ENCODE measurements around the gene RGS9.
A peak's percentile ranks its signal among the peaks of the same experiment; 100 is the strongest.
"Not testable (repeated sequence)": the region's sequence is repeated elsewhere in the genome, so short reads cannot be mapped to it uniquely, and the experiment has no call there.

RGS9 gene

DNA sequence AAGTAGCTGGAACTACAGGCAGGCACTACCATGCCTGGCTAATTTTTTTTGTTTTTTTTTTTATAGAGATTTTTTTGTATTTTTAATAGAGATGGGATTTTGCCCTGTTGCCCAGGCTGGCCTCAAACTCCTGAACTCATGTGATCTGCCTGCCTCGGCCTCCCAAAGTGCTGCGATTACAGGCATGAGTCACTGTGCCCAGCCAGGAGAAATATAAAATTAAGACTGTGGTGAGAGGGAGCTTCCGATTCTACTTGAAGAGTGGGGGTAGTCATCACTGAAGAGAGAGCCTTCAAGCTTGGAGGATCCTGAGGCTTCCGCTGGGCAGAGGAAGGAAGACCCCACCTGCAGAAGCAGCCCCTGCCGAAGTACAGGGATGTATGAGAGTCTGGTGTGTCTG is 34.4 kb upstream of the RGS9 start:
- H3K27ac Mint-ChIP-seq = no peak overlapping the region
- H3K36me3 Mint-ChIP-seq = no peaks in the 10 kb centered on the region
- DNase-seq (ENCODE audit: low spot score in 2 of 2) (no peak), ATAC-seq (ENCODE audit: low read depth) (no peak)
- H3K4me3 Mint-ChIP-seq = no peak overlapping the region
- peaks cover 2% of the 10 kb centered on the region for H3K27me3 Mint-ChIP-seq
- peaks cover 11% of the 10 kb centered on the region for H3K4me1 Mint-ChIP-seq
- H3K9me3 Mint-ChIP-seq = no peaks in the 10 kb centered on the region

DNA sequence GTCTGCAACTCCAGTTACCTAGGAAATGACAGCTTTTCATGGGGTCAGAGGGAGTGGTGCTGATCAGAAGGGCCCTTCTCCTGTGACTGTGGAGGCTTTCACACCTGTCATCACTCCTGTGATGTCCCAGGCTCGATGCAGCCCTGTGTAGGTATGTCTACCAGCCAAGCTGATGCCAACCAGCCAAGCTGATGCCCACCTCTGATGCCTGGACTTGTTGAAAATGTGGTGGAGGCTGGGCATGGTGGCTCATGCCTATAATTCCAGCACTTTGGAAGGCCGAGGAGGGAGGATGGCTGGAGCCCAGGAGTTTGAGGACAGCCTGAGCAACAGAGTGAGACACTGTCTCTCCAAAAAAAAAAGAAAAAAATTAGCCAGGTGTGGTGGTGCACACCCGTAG is 33.7 kb upstream of the RGS9 start:
- Mint-ChIP-seq H3K4me3 (no peak overlapping the region), H3K27me3 (peaks cover 3% of the 10 kb centered on the region), H3K36me3 (no peaks in the 10 kb centered on the region), H3K4me1 (peaks cover 11% of the 10 kb centered on the region), H3K9me3 (no peaks in the 10 kb centered on the region), H3K27ac (no peak overlapping the region)
- ATAC-seq (ENCODE audit: low read depth) (no peak), DNase-seq (ENCODE audit: low spot score in 2 of 2) (no peak)

DNA sequence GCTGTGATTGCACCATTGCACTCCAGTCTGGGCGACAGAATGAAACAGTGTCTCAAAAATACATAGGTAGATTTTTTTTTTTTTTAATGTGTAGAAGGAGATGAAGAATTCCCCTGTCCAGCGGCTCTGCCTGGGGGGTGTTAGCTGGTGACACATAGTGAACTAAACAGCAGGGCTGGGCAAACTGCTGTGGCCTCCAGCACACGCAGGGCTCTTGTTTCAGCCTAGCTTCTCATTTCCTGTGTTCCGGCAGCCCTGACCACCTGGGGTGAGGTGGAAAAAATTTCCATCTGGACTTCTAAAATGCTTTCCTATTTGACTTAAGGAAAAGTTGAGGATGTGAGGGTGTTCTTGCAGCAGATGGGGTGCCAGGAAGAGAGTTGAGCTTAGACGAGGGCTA is 33.3 kb upstream of the RGS9 start:
- no peak for DNase-seq (ENCODE audit: low spot score in 2 of 2)
- no peak overlapping the region for H3K4me3 Mint-ChIP-seq
- no peak overlapping the region for H3K27ac Mint-ChIP-seq
- no peaks in the 10 kb centered on the region for H3K9me3 Mint-ChIP-seq
- H3K27me3 Mint-ChIP-seq = peaks cover 3% of the 10 kb centered on the region
- H3K36me3 Mint-ChIP-seq = no peaks in the 10 kb centered on the region
- peaks cover 11% of the 10 kb centered on the region for H3K4me1 Mint-ChIP-seq
- no peak for ATAC-seq (ENCODE audit: low read depth)

DNA sequence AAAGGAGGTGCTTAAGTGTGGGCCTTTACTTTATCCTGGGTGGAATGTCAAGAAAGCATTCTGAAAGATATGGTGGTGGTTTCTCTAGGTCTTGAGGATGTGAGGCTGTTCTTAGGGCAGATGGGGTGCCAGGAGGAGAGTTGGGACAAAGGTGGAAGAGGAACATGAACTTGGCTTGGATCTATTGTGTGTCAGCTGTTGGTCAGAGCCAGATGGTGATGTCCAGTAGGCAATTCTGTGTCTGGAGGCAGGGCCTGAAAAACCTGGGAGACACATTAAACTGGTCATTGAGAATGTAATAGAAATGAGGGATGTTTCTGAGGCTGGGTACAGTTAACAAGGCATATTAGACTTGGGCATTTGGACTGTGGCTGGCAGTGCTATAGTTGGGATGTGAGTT is 32.6 kb upstream of the RGS9 start:
- peaks cover 11% of the 10 kb centered on the region for H3K4me1 Mint-ChIP-seq
- H3K27me3 Mint-ChIP-seq = peaks cover 6% of the 10 kb centered on the region
- peaks cover 3% of the 10 kb centered on the region for H3K9me3 Mint-ChIP-seq
- no peak for DNase-seq (ENCODE audit: low spot score in 2 of 2)
- no peaks in the 10 kb centered on the region for H3K36me3 Mint-ChIP-seq
- no peak for ATAC-seq (ENCODE audit: low read depth)
- H3K27ac Mint-ChIP-seq = no peak overlapping the region
- H3K4me3 Mint-ChIP-seq = no peak overlapping the region

DNA sequence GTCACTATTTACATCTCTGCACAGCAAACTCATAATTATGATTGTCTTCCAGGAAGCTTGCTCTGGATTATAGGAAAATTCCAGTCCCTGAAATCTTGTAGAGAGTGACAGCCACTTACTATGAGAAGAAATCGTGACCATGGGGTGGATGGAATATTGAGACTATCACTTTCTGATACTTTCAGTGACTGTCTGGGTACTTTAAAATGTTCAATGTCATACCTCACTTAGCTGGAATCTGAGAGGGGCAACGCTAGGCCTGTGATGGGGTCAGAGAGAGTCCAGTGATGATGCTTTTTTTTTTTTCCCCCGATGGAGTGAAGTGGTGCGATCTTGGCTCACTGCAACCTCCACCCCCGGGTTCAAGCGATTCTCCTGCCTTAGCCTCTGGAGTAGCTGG is 32.2 kb upstream of the RGS9 start:
- H3K9me3 Mint-ChIP-seq = peaks cover 3% of the 10 kb centered on the region
- H3K36me3 Mint-ChIP-seq = no peaks in the 10 kb centered on the region
- no peak overlapping the region for H3K27ac Mint-ChIP-seq
- peaks cover 8% of the 10 kb centered on the region for H3K4me1 Mint-ChIP-seq
- ATAC-seq (ENCODE audit: low read depth) (no peak), DNase-seq (ENCODE audit: low spot score in 2 of 2) (no peak)
- H3K4me3 Mint-ChIP-seq = no peak overlapping the region
- H3K27me3 Mint-ChIP-seq = peaks cover 8% of the 10 kb centered on the region

DNA sequence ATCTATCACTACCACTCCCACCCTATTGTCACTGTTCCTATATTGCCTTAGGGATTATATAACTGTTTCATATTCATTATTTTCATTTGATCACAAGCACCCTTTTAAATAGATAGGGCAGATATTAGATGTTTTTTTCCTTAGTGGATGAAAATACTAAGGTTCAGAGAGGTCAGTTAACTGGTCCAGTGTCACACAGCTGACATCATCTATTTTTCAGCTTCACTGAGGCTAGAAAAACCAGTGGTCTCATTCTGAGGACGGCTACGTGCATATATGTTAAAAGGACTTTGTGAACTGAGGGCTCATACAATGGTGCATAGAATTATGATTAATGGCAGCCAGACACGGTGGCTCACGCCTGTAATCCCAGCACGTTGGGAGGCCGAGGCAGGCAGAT is 29.0 kb upstream of the RGS9 start:
- ATAC-seq (ENCODE audit: low read depth) = no peak
- Mint-ChIP-seq H3K27me3 (peaks cover 8% of the 10 kb centered on the region), H3K4me1 (no peaks in the 10 kb centered on the region), H3K9me3 (peaks cover 3% of the 10 kb centered on the region), H3K36me3 (no peaks in the 10 kb centered on the region), H3K4me3 (no peak overlapping the region), H3K27ac (no peak overlapping the region)
- DNase-seq (ENCODE audit: low spot score in 2 of 2) = no peak

DNA sequence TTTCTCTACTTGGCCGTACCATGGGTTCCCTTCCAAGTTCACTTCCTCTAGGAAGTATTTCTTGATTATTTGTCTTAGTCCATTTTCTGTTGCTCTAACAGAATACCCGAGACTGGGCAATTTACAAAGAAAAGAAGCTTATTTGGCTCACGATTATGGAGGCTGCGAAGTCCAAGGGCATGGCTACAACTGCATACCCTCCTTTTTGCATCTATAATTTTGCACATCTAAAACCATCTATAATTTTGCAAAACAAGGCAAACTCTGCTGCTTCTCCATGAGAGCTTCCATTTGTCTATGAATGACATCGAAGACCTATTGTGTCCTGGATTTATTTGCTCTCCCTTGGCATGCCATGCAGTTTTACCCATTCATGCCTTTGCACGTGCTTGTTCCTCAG is 27.6 kb upstream of the RGS9 start:
- H3K27ac Mint-ChIP-seq = no peak overlapping the region
- H3K27me3 Mint-ChIP-seq = peaks cover 8% of the 10 kb centered on the region
- H3K4me1 Mint-ChIP-seq = no peaks in the 10 kb centered on the region
- ATAC-seq (ENCODE audit: low read depth) = no peak
- no peak overlapping the region for H3K4me3 Mint-ChIP-seq
- H3K9me3 Mint-ChIP-seq = peaks cover 3% of the 10 kb centered on the region
- DNase-seq (ENCODE audit: low spot score in 2 of 2) = no peak
- H3K36me3 Mint-ChIP-seq = no peaks in the 10 kb centered on the region

DNA sequence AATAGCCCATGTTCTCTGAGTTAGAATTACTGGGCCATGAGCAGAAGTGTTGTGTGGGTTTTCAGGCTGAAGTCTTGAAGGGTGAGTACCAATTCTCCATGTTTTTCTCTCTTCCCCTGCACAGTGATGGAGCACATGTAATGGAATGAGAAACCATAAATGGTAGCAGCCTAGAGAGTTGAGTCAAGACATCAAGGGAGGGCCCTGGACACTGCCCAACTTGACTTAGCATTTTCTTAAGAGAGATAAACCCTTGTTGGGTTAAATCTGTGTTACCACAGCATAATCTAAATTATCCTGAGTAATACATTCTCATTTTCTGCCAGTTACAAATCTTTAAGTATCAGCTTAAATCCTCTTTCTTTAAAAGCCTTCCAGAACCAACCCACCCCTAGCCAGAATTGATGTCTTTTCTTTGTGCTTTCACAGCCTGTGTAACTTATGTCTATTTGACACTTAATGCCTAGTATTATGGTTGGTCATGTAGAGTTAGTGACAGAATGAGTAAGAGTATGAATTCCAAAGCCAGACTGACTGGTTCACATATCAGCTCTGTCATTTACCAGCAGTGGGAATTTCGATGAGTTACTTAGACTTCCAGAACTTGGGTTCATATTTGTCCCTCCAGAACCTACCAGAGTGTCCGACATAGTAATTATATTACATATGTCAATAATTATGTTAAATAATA is 27.0 kb upstream of the RGS9 start:
- Mint-ChIP-seq H3K4me1 (no peaks in the 10 kb centered on the region), H3K36me3 (no peaks in the 10 kb centered on the region)
- ATAC-seq (ENCODE audit: low read depth) = no peak

DNA sequence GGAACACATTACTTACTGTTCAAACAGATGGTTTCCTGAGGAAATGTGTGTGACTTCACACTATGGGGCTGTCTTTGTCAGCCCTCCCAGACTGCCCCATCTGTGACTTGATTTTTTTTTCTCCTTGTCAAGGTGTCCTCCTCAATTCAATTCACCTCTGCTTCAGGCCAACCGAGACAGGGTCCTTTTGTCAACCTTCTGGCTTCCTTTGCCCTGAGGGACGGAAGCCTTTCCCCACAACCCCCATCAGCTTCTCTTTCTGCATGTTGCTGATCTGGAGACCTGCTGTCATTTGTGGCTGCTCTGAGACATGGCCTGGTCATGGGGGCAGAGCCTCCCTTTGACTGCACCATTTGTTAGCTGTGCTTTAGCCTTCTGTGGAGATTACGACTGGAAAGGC is 21.3 kb upstream of the RGS9 start:
- Mint-ChIP-seq H3K27ac (no peak overlapping the region), H3K27me3 (peaks cover 9% of the 10 kb centered on the region), H3K4me1 (peaks cover 3% of the 10 kb centered on the region), H3K4me3 (no peak overlapping the region), H3K9me3 (peaks cover 1% of the 10 kb centered on the region), H3K36me3 (no peaks in the 10 kb centered on the region)
- DNase-seq (ENCODE audit: low spot score in 2 of 2) (no peak), ATAC-seq (ENCODE audit: low read depth) (no peak)

More for the DNA sequence above, 27.0 kb upstream of the RGS9 start:
- Mint-ChIP-seq H3K27me3 (peaks cover 8% of the 10 kb centered on the region), H3K4me3 (no peak overlapping the region), H3K27ac (peak overlapping the region; percentile 25), H3K9me3 (peaks cover 3% of the 10 kb centered on the region)
- DNase-seq (ENCODE audit: low spot score in 2 of 2) = no peak

DNA sequence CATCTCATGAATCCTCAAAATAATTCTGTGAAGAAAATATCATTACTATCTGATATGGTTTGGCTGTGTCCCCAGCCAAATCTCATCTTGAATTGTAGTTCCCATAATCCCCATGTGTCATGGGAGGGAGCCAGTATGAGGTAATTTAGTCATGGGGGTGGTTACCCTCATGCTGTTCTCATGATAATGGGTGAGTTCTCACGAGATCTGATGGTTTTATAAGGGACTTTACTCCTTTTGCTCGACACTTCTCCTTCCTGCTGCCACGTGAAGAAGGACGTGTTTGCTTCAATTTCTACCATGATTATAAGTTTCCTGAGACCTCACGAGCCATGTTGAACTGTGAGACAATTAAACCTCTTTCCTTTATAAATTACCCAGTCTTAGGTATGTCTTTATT is 20.7 kb upstream of the RGS9 start:
- H3K27ac Mint-ChIP-seq; ATAC-seq (ENCODE audit: low read depth); H3K4me1 Mint-ChIP-seq; H3K9me3 Mint-ChIP-seq; H3K36me3 Mint-ChIP-seq; DNase-seq (ENCODE audit: low spot score in 2 of 2); H3K27me3 Mint-ChIP-seq; H3K4me3 Mint-ChIP-seq: not testable (repeated sequence)

DNA sequence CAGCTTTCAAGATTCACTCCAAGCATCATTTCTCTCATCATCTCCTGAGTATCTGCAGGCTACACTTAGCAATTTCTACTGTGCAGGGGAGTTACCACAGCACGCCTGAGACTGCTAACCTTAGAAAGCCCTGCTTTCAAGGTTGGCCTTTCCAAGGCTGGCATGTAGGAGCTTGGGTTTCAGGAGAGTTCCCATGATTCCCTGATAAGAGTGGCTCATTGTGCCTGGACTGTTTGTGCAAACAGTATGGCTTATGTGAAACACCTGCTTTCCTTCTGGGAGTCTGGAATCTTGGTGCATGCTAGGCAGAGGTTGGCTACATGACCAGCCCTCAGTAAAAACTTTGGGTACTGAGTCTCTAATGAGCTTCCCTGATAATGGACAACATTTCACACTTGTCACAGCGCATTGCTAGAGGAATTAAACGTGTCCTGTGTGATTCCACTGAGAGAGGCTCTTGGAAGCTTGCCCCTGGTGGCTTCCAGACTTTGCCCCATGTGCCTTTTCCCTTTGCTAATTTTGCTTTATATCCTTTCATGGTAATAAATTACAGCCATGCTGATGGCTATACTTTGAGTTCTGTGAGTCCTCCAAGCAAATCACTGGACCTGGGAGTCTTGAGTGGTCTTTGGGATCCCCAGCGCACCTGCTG is 19.7 kb upstream of the RGS9 start:
- ATAC-seq (ENCODE audit: low read depth) = no peak
- H3K4me1 Mint-ChIP-seq = peaks cover 9% of the 10 kb centered on the region
- H3K27me3 Mint-ChIP-seq = peaks cover 9% of the 10 kb centered on the region
- H3K27ac Mint-ChIP-seq = no peak overlapping the region
- peaks cover 1% of the 10 kb centered on the region for H3K9me3 Mint-ChIP-seq
- no peaks in the 10 kb centered on the region for H3K36me3 Mint-ChIP-seq
- DNase-seq (ENCODE audit: low spot score in 2 of 2) = no peak
- no peak overlapping the region for H3K4me3 Mint-ChIP-seq

DNA sequence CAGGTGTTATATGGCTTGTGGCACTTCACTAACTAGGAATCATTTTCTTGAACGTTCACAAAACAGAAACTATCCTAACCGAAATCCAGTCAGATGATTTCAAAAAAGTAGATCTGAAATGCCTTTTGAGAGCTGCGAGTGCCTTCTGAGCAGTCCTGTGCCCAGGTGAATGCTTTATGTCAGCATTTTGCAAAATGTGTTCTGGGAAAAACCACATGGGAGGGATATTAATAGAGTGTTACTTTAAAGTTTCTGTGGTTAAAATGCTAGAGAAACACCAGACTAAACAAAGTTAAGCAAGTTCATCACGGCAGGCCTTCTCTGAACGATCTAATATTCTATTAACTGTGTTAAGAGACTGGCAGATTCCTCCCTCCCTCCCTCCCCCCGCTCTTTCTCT is 15.8 kb upstream of the RGS9 start:
- Mint-ChIP-seq H3K9me3 (peaks cover 1% of the 10 kb centered on the region), H3K27ac (no peak overlapping the region), H3K27me3 (peaks cover 6% of the 10 kb centered on the region), H3K4me1 (peaks cover 12% of the 10 kb centered on the region), H3K36me3 (no peaks in the 10 kb centered on the region), H3K4me3 (no peak overlapping the region)
- ATAC-seq (ENCODE audit: low read depth) (no peak), DNase-seq (ENCODE audit: low spot score in 2 of 2) (no peak)

DNA sequence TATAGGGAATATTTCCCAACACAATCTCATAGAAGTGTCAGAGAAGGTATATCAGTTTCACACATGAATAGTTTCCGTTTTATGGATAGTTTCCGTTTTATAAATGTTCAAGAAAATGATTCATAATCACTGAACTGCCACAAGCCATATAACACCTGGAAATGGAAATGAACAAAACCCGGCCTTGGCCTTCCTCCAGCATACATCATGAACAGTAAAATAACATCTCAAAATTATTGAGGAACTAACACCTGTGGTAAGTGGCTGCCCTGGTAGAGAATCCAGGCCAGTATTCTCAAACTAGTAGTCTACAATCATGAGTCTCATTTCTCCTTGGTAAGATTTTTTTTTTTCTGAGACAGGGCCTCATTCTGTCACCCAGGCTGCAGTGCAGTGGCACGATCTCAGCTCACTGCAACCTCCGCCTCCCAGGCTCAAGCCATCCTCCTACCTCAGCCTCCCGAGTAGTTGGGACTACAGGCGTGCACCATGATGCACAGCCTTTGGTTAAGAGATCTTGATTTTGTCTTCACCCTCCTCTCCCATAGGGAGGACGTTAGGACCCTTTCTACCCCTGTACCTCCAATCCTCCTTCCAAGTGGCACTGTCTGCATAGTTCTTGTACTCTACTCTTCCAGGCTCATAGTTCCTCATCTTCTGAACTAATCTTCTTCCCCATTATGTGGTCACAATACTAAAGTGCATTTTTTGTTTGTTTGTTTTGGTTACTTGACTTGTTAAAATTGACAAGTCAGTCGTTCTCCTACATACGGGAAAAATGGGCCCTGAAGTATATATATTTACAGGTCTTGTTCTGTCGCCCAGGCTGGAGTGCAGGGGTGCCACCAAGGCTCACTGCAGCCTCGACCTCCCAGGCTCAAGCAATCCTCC is 15.0 kb upstream of the RGS9 start:
- H3K27ac Mint-ChIP-seq = peak overlapping the region; percentile 96
- ATAC-seq (ENCODE audit: low read depth) (peak; percentile 12), DNase-seq (ENCODE audit: low spot score in 2 of 2) (no peak)
- H3K9me3 Mint-ChIP-seq = no peaks in the 10 kb centered on the region
- H3K4me1 Mint-ChIP-seq = peaks cover 12% of the 10 kb centered on the region
- H3K36me3 Mint-ChIP-seq = no peaks in the 10 kb centered on the region
- peaks cover 4% of the 10 kb centered on the region for H3K27me3 Mint-ChIP-seq
- peak overlapping the region; percentile 92 for H3K4me3 Mint-ChIP-seq
